NCI-H510A (cell line): ENCODE data around the gene CAMK2D.

Experiments
- DNase-seq: peaks from one replicate; lab custom pipeline; 2025; lab: John Stamatoyannopoulos, UW

CAMK2D gene

DNA sequence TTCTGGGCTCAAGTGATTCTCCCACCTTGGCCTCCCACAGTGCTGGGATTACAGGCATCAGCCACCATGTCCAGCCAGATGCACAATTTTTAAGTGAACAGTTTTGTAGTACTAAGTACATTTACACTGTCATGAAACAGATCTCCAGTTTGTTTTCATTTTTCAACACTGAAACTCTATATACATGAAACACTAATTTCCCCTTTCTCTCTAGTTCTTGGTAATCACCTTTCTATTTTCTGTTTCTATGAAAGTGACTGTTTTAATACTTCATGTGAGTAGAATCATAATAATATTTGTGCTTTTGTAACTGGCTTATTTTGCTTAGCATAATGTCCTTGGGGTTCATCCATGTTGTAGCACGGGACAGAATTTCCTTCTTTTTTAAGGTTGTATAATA lies 237.4 kb downstream of the CAMK2D start:
- no peak for DNase-seq

GRCh38 chr4:113522433-113522832 lies 239.1 kb downstream of the CAMK2D start:
- no peak for DNase-seq

GRCh38 chr4:113513382-113513781 lies 248.2 kb downstream of the CAMK2D start:
- DNase-seq: no peak

- DNase-seq: no peak
Measured at GRCh38 chr4:113512880-113513279, 248.7 kb downstream of the CAMK2D start.

- no peak for DNase-seq
Measured at GRCh38 chr4:113511944-113512343, 249.6 kb downstream of the CAMK2D start.

DNA sequence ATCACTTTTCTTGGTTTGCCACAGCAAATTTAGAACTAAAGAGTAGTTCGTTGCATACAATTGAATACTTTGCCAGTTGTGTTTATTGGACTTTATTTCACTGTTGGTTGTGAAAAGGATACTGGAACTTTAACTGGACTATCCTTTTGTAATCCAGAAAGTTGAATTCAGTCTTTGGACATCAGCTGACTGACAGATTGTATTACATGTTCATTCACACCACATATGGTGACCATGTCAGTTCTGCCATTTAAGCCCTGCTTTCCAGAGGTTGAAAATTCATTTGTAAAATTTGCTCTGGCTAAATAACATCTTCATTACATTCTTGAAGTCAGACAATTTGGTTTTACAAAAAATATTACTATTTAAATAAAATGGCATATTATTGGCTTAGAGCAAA lies 251.7 kb downstream of the CAMK2D start:
- DNase-seq: no peak

GRCh38 chr4:113505044-113505443 lies 256.5 kb downstream of the CAMK2D start:
- no peak for DNase-seq

- no peak for DNase-seq
Measured at GRCh38 chr4:113504422-113504821, 257.1 kb downstream of the CAMK2D start.

- no peak for DNase-seq
Measured at GRCh38 chr4:113503691-113504090, 257.8 kb downstream of the CAMK2D start.

DNA sequence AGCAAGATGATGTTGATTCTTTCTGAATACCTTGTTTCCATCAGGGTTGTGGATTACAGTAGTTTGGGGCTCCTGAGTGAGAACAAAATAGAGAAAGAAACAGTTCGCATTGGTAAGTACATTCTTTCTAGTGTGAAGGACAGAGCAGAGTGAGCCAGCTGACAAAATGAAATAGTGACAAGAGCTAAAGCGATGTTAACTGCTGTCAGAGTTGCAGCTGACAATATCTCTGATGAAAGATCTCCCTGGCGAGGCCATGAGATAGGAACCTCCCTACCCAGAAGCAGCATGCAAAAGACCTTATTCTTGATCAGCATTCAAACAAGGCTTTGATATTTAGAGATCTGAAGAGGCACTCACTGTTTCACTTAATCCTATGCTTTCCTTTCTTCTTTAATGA lies 258.6 kb downstream of the CAMK2D start:
- no peak for DNase-seq

GRCh38 chr4:113502476-113502875 lies 259.1 kb downstream of the CAMK2D start:
- no peak for DNase-seq

- no peak for DNase-seq
Measured at GRCh38 chr4:113500424-113500823, 261.1 kb downstream of the CAMK2D start.

DNA sequence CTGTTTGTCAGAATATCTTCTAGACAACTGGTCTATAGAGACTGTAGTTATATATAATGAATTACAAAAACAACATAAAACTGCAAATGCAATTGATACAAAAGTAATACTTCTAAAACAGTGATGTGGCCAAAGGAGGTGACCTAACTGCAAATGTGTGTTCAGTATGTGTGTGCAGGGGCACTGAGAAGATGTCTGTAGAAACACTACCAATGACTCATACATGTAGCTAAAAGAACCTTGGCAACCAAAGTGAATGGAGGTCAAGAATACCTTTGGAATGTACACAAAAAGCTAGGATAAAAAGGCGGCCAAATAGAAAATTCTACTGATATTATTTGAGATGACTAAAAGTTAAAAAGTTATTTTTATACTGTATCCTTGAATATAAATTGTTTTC lies 261.8 kb downstream of the CAMK2D start:
- no peak for DNase-seq

DNA sequence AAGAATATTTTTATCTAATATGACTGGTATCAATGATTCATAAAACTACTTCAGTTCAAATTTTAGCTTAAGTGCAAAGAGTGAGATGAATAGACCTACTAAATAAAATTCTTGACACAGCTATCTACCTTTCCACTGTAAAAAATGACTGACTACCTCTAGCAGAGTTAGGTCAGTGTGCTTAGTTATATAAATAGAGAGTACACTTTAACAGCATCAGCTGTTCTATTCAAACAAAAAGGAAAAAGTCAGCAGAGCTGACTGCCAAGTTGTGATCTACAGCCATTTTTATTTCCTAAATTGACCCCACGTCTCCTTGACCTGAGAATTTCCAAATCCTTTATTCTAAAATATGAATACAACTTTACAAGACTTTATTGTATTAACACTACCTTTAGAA lies 262.4 kb downstream of the CAMK2D start:
- no peak for DNase-seq

DNA sequence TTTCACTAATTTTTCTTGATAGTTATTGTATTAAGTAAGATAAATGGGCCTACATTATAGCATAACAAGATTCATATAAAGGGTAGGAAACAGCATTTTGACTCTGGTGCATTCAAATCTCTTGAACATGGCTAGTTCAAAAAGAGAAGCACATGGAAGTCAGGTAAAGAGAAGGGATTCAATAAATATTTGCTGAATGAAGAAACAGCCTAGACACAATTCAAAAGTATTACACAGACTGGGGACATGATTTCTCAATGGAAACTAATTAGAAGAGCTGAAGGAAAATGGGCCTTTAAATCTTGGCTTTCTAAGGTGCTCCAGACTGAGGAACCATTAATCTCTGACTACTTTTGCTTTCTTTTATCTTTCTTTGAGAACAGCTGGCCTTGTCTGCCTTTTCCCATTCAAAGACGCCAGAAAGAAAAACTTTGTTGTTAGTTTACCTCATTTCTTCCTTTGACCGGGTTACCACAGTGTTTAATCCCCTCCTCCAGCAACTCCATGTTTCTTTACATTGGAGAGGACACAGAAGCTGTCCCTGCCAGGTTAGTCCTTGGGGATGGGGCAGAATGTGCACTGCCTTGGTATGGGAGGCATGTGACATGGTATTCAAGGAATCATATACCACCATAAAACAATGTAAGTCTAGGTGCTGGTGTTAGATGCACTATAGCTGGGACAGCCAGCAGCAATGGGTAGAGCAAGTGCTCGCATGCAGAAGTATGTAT lies 264.2 kb downstream of the CAMK2D start:
- DNase-seq: no peak

DNA sequence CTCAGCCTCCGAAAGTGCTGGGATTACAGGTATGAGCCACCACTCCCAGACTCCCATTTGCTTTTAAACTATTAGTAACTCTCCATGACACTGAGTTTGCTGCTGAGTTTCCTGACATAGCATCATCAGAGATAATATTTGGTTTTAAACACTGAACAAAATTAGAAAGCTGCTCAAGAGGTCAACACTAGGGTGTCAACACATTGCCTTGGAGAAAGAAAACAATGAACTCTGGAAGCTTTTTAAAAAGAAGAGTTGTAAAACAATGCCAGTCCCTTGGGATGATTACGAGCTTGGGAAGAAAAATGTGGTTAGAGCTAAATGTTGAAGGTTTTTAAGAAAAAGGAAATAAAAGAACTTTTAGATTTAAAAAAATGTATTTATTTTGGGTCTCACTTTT lies 264.8 kb downstream of the CAMK2D start:
- no peak for DNase-seq

GRCh38 chr4:113495790-113496189 lies 265.7 kb downstream of the CAMK2D start:
- DNase-seq: no peak

- DNase-seq: no peak
Measured at GRCh38 chr4:113483131-113483530, 278.4 kb downstream of the CAMK2D start.

DNA sequence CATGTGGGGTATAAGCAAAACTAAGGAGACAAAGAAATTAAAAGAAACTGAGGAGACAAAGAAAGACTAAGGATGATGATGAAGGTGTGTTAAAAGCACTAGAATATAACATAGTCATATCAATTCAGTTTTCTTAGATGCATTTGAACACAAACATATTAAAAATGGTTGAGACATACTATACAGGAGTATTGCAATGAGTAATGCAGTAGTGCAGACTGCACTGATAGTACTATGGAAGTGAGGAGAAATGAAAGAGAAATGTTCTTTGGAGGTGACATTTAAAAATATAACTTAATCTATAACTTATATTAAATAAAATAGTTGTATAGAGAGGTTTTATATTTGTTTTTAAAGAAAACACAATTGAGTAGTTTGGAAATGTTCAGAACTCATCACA lies 279.2 kb downstream of the CAMK2D start:
- DNase-seq: no peak

DNA sequence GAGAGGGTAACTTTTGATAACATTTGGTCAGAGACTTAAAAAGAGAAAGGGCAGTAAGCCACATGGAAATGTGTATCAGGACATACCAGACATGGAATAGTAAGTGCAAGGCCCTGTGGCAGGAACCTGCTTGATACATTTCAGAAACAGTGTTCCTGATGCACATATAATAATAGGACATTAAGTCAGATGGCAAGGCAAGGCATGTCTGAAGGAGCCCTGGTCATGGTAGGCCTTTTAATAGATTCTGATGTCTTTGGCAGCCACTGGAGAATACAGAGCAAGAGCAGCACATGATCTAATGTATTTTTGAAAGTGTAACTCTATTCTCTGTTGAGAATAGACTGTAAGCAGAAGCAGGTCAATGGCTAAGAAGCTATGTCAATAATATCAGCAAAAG lies 279.7 kb downstream of the CAMK2D start:
- DNase-seq: no peak

DNA sequence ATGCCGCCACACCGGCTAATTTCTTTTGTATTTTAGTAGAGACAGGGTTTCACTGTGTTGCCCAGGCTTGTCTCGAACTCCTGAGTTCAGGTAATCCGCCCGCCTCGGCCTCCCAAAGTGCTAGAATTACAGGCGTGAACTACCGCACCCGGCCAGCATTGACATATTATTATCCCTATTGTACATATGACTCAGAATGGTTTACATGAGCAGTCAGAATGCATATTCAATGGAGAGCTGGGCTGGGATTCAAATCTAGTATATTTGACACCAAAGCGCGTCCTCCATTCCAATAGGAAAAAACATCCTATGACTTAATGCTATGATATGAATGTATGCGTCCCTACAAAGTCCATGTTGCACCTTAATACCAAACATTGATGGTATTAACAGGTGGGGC lies 281.4 kb downstream of the CAMK2D start:
- DNase-seq: no peak

DNA sequence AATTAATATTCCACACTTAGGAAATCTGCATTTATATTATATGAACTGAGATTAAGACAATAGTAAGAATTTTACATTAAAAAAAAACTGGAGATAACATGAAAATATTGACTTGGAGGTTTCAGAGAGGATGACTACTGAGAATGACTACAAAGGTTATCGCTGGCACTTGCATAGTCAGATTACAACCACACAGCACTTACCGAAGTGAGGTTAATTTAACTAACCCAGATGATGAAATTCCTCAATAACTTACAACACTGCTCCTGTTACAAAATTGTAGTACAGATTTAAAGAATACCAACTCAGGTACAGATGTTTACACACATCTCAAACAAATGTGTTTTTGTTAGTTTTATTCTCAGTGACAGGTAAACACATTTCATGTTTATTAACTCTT lies 283.5 kb downstream of the CAMK2D start:
- no peak for DNase-seq

DNA sequence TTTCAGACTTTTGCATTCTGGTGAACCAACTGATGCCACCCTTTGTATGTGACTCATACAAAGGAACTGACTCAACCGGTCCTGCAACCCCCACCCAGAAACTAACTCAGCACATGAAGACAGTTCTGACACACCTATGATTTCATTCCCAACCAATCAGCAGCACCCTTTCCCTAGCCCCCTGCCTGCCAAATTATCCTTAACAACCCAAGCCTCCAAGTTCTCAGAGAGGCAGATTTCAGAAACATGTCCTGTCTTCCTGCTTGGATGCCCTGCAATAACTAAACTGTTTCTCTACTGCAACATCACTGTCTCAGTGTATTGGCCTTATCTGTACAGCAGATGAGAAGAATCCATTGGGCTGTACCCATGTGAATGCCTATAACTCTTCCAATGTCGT lies 284.7 kb downstream of the CAMK2D start:
- DNase-seq: no peak

GRCh38 chr4:113474017-113474416 lies 287.5 kb downstream of the CAMK2D start:
- DNase-seq: no peak

DNA sequence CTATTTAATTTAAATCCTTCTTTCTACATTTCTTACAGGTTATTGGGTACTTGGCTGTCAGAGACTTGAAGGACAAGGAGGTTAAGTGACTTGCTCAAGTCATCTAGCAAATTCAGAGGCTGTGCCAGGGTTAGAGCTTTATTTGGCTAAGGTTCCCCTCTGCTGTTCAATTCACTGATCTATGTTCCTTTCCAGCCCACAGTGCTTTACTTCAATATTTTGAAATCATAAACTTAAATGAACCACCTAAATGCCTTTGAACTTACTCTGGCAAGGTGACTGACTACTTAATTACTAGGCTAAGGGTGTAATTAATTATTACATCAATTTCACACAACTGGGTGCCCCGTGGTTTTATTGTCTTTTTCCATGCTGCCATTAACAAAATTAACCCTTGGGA lies 288.7 kb downstream of the CAMK2D start:
- DNase-seq: no peak
